Stimulated activated CD8-positive, alpha-beta memory T cell treated with anti-CD3 and anti-CD28 coated beads, Interleukin-15, amount 100 ng/mL, for 1 hour (primary cell): ENCODE results near the gene FAM32A.

ENCODE experiments used
- DNase-seq: peaks from one replicate; pipeline ENCODE4 v3.0.0-alpha.2; 2020; ENCODE audit warnings: low read depth

Gene FAM32A

GRCh38 chr19:16185123-16185767 is at the start of gene FAM32A:
FAM32A (plus strand) TSS chr19:16185410; CDS start chr19:16185443, 33 bp downstream.
- peak; percentile 96 for DNase-seq

GRCh38 chr19:16135430-16136127 is 49.6 kb upstream of the FAM32A start:
- DNase-seq: no peak

- DNase-seq: no peak
Observed at GRCh38 chr19:16136185-16136999, 48.8 kb upstream of the FAM32A start.

GRCh38 chr19:16139752-16140151 is 45.5 kb upstream of the FAM32A start:
- DNase-seq: no peak

GRCh38 chr19:16141043-16141442 is 44.2 kb upstream of the FAM32A start:
- no peak for DNase-seq

- DNase-seq: no peak
Observed at GRCh38 chr19:16142032-16142580, 43.1 kb upstream of the FAM32A start.

GRCh38 chr19:16143399-16144215 is 41.6 kb upstream of the FAM32A start, which contains the start of gene HSH2D:
HSH2D (plus strand) TSS chr19:16143685; CDS start chr19:16148751, 5,066 bp downstream.
- DNase-seq: peak; percentile 70

GRCh38 chr19:16144216-16144581 is 41.0 kb upstream of the FAM32A start:
- DNase-seq: no peak

GRCh38 chr19:16146112-16146511 is 39.1 kb upstream of the FAM32A start:
- DNase-seq: no peak

GRCh38 chr19:16148443-16149229 is 36.6 kb upstream of the FAM32A start:
- no peak for DNase-seq

GRCh38 chr19:16153582-16154336 is 31.5 kb upstream of the FAM32A start:
- DNase-seq: no peak

- DNase-seq: no peak
Observed at GRCh38 chr19:16154557-16154956, 30.7 kb upstream of the FAM32A start.

GRCh38 chr19:16155128-16155527 is 30.1 kb upstream of the FAM32A start:
- no peak for DNase-seq

GRCh38 chr19:16156904-16157303 is 28.3 kb upstream of the FAM32A start:
- DNase-seq: no peak

- DNase-seq: no peak
Observed at GRCh38 chr19:16157601-16158000, 27.6 kb upstream of the FAM32A start.

GRCh38 chr19:16159655-16160054 is 25.6 kb upstream of the FAM32A start:
- DNase-seq: no peak

GRCh38 chr19:16160445-16160942 is 24.7 kb upstream of the FAM32A start:
- DNase-seq: no peak

- DNase-seq: no peak
Observed at GRCh38 chr19:16160943-16161560, 24.2 kb upstream of the FAM32A start.

- no peak for DNase-seq
Observed at GRCh38 chr19:16161840-16162239, 23.4 kb upstream of the FAM32A start.
